Measurements from ENCODE around the gene ADAMTS4. TPM values are rescaled to one million over a fixed set of nuclear protein-coding genes. Genes with fewer than 3 reads are reported as not detected.

ADAMTS4 gene
- total RNA-seq, 1 donor from 2014 or later: 438 TPM

DNA sequence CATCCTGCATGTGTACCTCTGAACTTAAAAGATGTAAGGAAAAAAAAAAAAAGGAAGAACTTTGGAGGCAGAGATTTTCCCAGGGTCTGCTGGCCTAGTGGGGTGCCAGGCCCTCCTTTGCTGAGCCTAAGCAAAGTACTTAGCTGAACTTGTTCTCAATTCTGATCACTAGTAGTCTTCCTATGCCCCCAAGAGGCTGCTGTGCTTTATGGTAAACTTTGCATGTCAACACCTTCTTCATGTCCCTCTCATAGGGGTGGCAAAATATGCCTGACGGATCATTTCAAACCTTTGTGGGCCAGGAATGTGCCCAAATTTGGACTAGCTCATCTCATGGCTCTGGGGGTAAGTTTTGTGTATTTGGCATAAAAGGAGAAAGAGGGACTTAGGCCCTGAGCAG lies 41.0 kb downstream of the ADAMTS4 start:
- DNase-seq (ENCODE audit: low spot score): no peak

GRCh38 chr1:161153682-161154337 lies 45.0 kb downstream of the ADAMTS4 start, which contains the start of gene UFC1:
Gene UFC1 (plus strand): TSS chr1:161153978. CDS start chr1:161153998, 20 bp downstream.
- DNase-seq (ENCODE audit: low spot score): no peak

DNA sequence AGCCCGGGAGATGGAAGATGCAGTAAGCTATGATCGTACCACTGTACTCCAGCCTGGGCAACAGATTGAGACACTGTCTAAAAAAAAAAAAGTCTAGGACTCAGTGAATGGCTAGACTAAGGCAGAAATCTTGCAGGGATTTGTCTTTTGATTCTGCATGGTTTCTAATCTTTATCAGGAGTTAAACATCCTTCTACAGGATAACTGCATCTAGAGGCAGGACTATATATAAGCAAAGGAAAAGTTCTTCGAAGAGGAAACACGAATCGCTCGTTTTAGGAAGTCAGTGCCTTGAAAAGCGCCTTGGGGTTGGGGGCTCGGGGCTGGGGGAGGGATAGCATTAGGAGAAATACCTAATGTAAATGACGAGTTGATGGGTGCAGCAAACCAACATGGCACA lies 45.7 kb downstream of the ADAMTS4 start:
- no peak for DNase-seq (ENCODE audit: low spot score)

DNA sequence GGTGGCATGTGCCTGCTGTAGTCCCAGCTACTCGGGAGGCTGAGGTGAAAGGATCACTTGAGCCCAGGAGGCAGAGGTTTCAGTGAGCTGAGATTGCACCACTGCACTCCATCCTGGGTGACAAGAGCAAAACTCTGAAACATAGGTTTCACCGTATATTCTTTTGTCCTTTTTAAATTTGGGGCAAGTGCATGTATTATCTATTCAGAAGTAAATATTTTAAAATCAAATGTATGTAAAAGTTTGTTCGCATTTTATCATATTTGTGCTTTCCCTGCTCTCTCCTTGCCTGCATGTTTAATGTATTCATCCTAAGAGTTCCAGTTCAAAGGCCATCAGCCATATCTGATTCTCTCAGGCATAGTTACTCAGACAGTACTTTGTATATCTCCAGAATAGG lies 53.0 kb downstream of the ADAMTS4 start:
- no peak for DNase-seq (ENCODE audit: low spot score)

DNA sequence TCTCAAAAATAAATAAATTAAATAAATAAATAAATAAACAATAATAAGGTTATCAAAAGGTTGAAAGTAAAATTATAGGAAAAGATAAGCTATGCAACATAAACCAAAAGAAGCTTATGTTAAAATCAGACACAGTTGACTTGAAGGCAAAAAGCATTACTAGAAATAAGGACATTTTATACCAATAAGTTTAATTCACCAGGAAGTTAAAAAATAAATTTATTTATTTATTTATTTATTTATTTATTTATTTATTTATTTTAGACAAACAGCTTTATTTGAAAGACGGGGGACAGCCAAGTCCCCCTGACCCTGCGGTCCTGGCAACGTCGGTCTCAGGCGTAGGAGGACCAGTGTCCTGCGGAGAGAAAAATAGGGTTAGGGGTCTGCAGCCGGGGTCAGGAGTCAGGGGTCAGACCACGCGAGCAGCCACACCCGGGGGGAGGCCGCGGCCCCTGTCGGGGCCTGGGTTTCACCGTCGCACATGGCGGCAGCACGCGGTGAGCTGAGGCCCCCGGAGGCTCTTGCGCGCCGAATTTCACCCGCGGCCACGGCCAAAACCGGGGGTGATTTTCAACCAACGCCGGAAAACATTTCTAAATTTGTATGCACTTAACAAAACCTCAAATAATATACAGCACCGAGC lies 58.0 kb downstream of the ADAMTS4 start:
- DNase-seq (ENCODE audit: low spot score): no peak

DNA sequence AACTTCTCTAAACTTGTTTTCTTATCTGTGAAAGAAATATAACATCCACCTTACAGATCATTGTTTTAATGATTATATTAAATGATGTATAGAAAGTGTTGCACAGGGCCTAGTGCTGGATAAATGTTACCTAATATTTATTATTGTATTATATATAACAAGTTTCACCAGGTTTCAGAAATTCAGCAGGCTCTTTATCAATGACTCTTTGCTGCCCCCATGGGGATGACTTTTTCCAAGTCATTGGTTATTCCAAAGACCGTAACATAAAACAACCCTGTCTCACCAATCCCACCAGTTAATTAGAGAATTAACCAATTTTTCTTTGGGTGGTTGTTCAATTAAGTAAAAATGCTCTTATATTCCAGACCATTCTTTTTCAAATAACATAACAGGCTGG lies 59.1 kb downstream of the ADAMTS4 start:
- DNase-seq (ENCODE audit: low spot score): no peak

DNA sequence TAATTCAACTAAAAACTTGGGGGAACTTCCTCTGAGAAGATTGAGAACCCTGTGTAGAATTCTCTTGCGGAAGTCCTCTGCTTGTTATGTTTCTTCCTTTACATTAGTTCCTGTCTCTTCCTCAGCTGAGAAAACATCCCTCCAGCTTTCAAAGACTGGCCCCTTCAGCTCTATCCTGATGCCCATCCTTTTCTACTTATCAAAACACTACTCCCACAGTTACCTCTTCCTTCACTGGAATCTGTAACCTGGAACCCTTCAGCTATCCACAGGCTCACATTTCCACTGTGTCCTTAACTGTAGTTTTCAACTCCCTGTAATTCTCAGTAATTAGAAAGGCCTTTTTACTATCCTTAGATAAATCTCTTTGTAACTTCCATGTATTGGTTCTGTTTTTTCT lies 60.4 kb downstream of the ADAMTS4 start:
- no peak for DNase-seq (ENCODE audit: low spot score)

DNA sequence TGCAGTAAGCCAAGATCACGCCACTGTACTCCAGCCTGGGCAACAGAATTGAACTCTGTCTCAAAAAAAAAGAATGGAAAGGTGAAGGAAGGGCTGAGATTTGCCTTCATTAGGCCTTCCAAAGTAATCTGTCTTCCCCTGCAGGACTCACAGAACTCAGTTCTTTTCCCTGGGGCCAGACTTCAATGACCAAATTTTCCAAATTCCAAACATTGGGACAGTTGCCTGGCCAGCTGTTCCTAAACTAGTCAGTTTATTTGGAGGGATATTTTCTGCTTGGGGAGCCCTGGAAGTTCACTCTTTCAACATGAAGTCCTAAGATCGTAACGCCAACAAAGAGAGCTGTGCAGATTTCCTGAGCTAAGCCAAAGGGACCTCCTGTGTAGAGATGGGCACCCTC lies 61.0 kb downstream of the ADAMTS4 start:
- no peak for DNase-seq (ENCODE audit: low spot score)

Small RNA genes within 50 kb of the gene (microRNA-seq; reads per million reads assigned to microRNA genes)
- not detected for gene MIR5187 (ENCODE audit: borderline number of aligned reads)

Other genes with a start within 250 kb of the ADAMTS4 start
- gene ITLN2, start 244.2 kb downstream of the ADAMTS4 start, total RNA-seq: not detected
- 55.5 TPM for gene F11R, start 177.9 kb downstream of the ADAMTS4 start, total RNA-seq
- 11.0 TPM for gene TSTD1, start 160.1 kb downstream of the ADAMTS4 start, total RNA-seq
- 57.9 TPM for gene USF1, start 153.1 kb downstream of the ADAMTS4 start, total RNA-seq
- 26.0 TPM for gene ARHGAP30, start 129.2 kb downstream of the ADAMTS4 start, total RNA-seq
- gene NECTIN4, start 109.5 kb downstream of the ADAMTS4 start, total RNA-seq: not detected
- not detected for gene KLHDC9, start 100.7 kb downstream of the ADAMTS4 start, total RNA-seq
- gene PFDN2, start 81.0 kb downstream of the ADAMTS4 start, total RNA-seq: 66.9 TPM
- gene NIT1, start 80.9 kb downstream of the ADAMTS4 start, total RNA-seq: 32.7 TPM
- gene DEDD, start 66.4 kb downstream of the ADAMTS4 start, total RNA-seq: 61.9 TPM
- gene UFC1, start 45.1 kb downstream of the ADAMTS4 start, total RNA-seq: 75.5 TPM
- gene USP21, start 39.6 kb downstream of the ADAMTS4 start, total RNA-seq: 16.5 TPM
- gene PPOX, start 32.6 kb downstream of the ADAMTS4 start, total RNA-seq: 19.4 TPM
- gene B4GALT3, start 21.5 kb downstream of the ADAMTS4 start, total RNA-seq: 32.1 TPM
- 96.1 TPM for gene NDUFS2, start 3.3 kb upstream of the ADAMTS4 start, total RNA-seq
- gene FCER1G, start 16.2 kb upstream of the ADAMTS4 start, total RNA-seq: 176 TPM
- gene APOA2, start 24.6 kb upstream of the ADAMTS4 start, total RNA-seq: not detected
- gene TOMM40L, start 27.0 kb upstream of the ADAMTS4 start, total RNA-seq: 18.5 TPM
- not detected for gene NR1I3, start 39.1 kb upstream of the ADAMTS4 start, total RNA-seq
- 0.22 TPM for gene PCP4L1, start 59.7 kb upstream of the ADAMTS4 start, total RNA-seq
- gene MPZ, start 110.9 kb upstream of the ADAMTS4 start, total RNA-seq: 5.5 TPM
- gene SDHC, start 115.3 kb upstream of the ADAMTS4 start, total RNA-seq: 201 TPM
- not detected for gene CFAP126, start 168.8 kb upstream of the ADAMTS4 start, total RNA-seq